Smooth muscle cell of the brain vasculature (primary cell): ENCODE results near the gene NPAS3.

Experiments
- DNase-seq: peaks from one replicate; pipeline ENCODE4 v3.0.0-alpha.2; 2012; ENCODE audit warnings: low read depth, low spot score

Gene NPAS3

GRCh38 chr14:33432407-33433023 is 493.8 kb downstream of the NPAS3 start:
- peak; percentile 26 for DNase-seq

GRCh38 chr14:33433396-33433795 is 494.7 kb downstream of the NPAS3 start:
- DNase-seq, result no peak

- DNase-seq, result no peak
Measured at GRCh38 chr14:33435911-33436689, 497.4 kb downstream of the NPAS3 start.

- no peak for DNase-seq
Measured at GRCh38 chr14:33441633-33442032, 503.0 kb downstream of the NPAS3 start.

GRCh38 chr14:33444136-33444535 is 505.5 kb downstream of the NPAS3 start:
- DNase-seq, result no peak

GRCh38 chr14:33449268-33449667 is 510.6 kb downstream of the NPAS3 start:
- DNase-seq, result no peak

- no peak for DNase-seq
Measured at GRCh38 chr14:33449703-33450395, 511.2 kb downstream of the NPAS3 start.

- DNase-seq, result no peak
Measured at GRCh38 chr14:33450416-33450815, 511.7 kb downstream of the NPAS3 start.

- no peak for DNase-seq
Measured at GRCh38 chr14:33451211-33451610, 512.5 kb downstream of the NPAS3 start.

- no peak for DNase-seq
Measured at GRCh38 chr14:33452995-33453394, 514.3 kb downstream of the NPAS3 start.

GRCh38 chr14:33454022-33454595 is 515.4 kb downstream of the NPAS3 start:
- no peak for DNase-seq

GRCh38 chr14:33454707-33455106 is 516.0 kb downstream of the NPAS3 start:
- no peak for DNase-seq

- no peak for DNase-seq
Measured at GRCh38 chr14:33455654-33456345, 517.1 kb downstream of the NPAS3 start.

- DNase-seq, result no peak
Measured at GRCh38 chr14:33457021-33457420, 518.3 kb downstream of the NPAS3 start.

- no peak for DNase-seq
Measured at GRCh38 chr14:33457617-33458016, 518.9 kb downstream of the NPAS3 start.

- DNase-seq, result no peak
Measured at GRCh38 chr14:33460164-33460563, 521.5 kb downstream of the NPAS3 start.

GRCh38 chr14:33461036-33461435 is 522.4 kb downstream of the NPAS3 start:
- no peak for DNase-seq

- no peak for DNase-seq
Measured at GRCh38 chr14:33463731-33464130, 525.1 kb downstream of the NPAS3 start.

GRCh38 chr14:33464254-33464962 is 525.7 kb downstream of the NPAS3 start:
- no peak for DNase-seq

- DNase-seq, result no peak
Measured at GRCh38 chr14:33465846-33466700, 527.4 kb downstream of the NPAS3 start.
